Endothelial cell of umbilical vein (primary cell): ENCODE data around the gene NMU. TPM values are rescaled to one million over a fixed set of nuclear protein-coding genes. Genes with fewer than 3 reads are reported as not detected.

ENCODE experiments used
- BruUV-seq: library from RNA; stranded (reverse); fragments of 400-500 nt; replicated peaks from 2 replicates; lab custom pipeline; 2021; lab: Mats Ljungman, UMichigan
- CTCF ChIA-PET: fragments of 300-600, 350-600 bp; sonication (Branson Sonifier 250); formaldehyde crosslinking; loops from one replicate; lab custom pipeline; 2021; ENCODE audit warnings: antibody characterized with exemption, inconsistent platforms; lab: Charles Lee
- POLR2A ChIA-PET: fragments of 300-600, 350-600 bp; sonication (Branson Sonifier 250); formaldehyde crosslinking; loops from one replicate; lab custom pipeline; 2021; ENCODE audit warnings: antibody characterized with exemption, inconsistent platforms; lab: Charles Lee
- DNase-seq: peaks from one replicate; pipeline ENCODE4 v3.0.0-alpha.2; 2011; ENCODE audit warnings: low read depth, low spot score
- FAIRE-seq: peaks from 2 replicates; lab custom pipeline; 2011; peaks lifted over from hg19 to GRCh38; lab: Jason Lieb, UNC
- H2AFZ ChIP-seq: 2 replicates; pipeline ENCODE4 v1.6.0; 2012; ENCODE audit warnings: low read depth, low read length, control low read depth, inconsistent platforms
- H3K27ac ChIP-seq: 2 replicates; pipeline ENCODE4 v1.5.1; 2011; ENCODE audit warnings: low read depth, mild to moderate bottlenecking, control low read depth, low read length, moderate library complexity; ENCODE audit not compliant: insufficient read depth
- H3K27me3 ChIP-seq, 2 experiments: 2 replicates each; pipeline versions ENCODE4 v1.6.0 to v1.6.1; 2011; ENCODE audit warnings: low read length in 2 of 2, mixed read lengths in 1 of 2; ENCODE audit not compliant: control insufficient read depth in 2 of 2, insufficient read depth in 2 of 2
- H3K36me3 ChIP-seq, 2 experiments: 2 replicates in 1 of 2; 3 replicates in 1 of 2; pipeline ENCODE4 v1.5.1; 2011; ENCODE audit warnings: low read length in 2 of 2, mild to moderate bottlenecking in 1 of 2, moderate library complexity in 1 of 2; ENCODE audit not compliant: control insufficient read depth in 2 of 2, insufficient read depth in 2 of 2; ENCODE audit errors: extremely low read depth in 1 of 2
- H3K4me1 ChIP-seq: 3 replicates; pipeline ENCODE4 v1.5.1; 2011; ENCODE audit warnings: mild to moderate bottlenecking, low read length; ENCODE audit not compliant: control insufficient read depth, insufficient read depth; ENCODE audit errors: extremely low read depth
- H3K4me2 ChIP-seq: 2 replicates; pipeline ENCODE4 v1.6.1; 2011; ENCODE audit warnings: low read length, control low read depth, mixed read lengths; ENCODE audit not compliant: insufficient read depth
- H3K4me3 ChIP-seq, 3 experiments: fragments of 200-600 bp in 1 of 3; sonication (generic), shearing (Covaris generic) in 1 of 3; replicated peaks in 1 of 3; 2 replicates each; pipeline ENCODE4 v1.5.1; 2011 to 2016; ENCODE audit warnings: control low read depth in 3 of 3, low read length in 3 of 3, mild to moderate bottlenecking in 2 of 3, inconsistent platforms in 1 of 3, low read depth in 1 of 3, moderate library complexity in 1 of 3; ENCODE audit not compliant: insufficient read depth in 1 of 3
- H3K79me2 ChIP-seq: 2 replicates; pipeline ENCODE4 v1.6.0; 2012; ENCODE audit warnings: low read length, inconsistent platforms; ENCODE audit not compliant: control insufficient read depth, insufficient read depth
- H3K9ac ChIP-seq: replicated peaks from 2 replicates; pipeline ENCODE3; 2011; ENCODE audit warnings: low read length, control low read depth; ENCODE audit not compliant: insufficient read depth; ENCODE audit errors: extremely low read depth
- H3K9me1 ChIP-seq: replicated peaks from 3 replicates; pipeline ENCODE4 v1.6.0; 2011; ENCODE audit warnings: mild to moderate bottlenecking, low read length; ENCODE audit not compliant: control insufficient read depth, insufficient read depth; ENCODE audit errors: extremely low read depth
- H3K9me3 ChIP-seq: replicated peaks from 2 replicates; pipeline ENCODE4 v1.5.1; 2012; ENCODE audit warnings: low read length, inconsistent platforms; ENCODE audit not compliant: control insufficient read depth, insufficient read depth
- H4K20me1 ChIP-seq: replicated peaks from 2 replicates; pipeline ENCODE3; 2011; ENCODE audit warnings: mild to moderate bottlenecking, low read length; ENCODE audit not compliant: control insufficient read depth, insufficient read depth; ENCODE audit errors: extremely low read depth
- EZH2 ChIP-seq: IDR thresholded peaks from 2 replicates; pipeline ENCODE4 v1.6.1; 2012; ENCODE audit warnings: borderline replicate concordance, low read depth, mild to moderate bottlenecking, moderate library complexity, low read length, inconsistent platforms; ENCODE audit not compliant: severe bottlenecking
- FOS ChIP-seq: IDR thresholded peaks from 2 replicates; pipeline ENCODE4 v1.6.1; 2011; ENCODE audit warnings: mild to moderate bottlenecking, low read length, moderate library complexity, borderline replicate concordance; ENCODE audit not compliant: insufficient read depth
- GATA2 ChIP-seq: IDR thresholded peaks from 2 replicates; pipeline ENCODE4 v1.7.0; 2011; ENCODE audit warnings: low read depth, mild to moderate bottlenecking, moderate library complexity, mixed read lengths, low read length; ENCODE audit not compliant: insufficient read length, insufficient read depth
- JUN ChIP-seq: IDR thresholded peaks from 2 replicates; pipeline ENCODE4 v1.6.1; 2011; ENCODE audit warnings: borderline replicate concordance, low read depth; ENCODE audit not compliant: insufficient read length, insufficient read depth
- MYC ChIP-seq: IDR thresholded peaks from one replicate; pipeline ENCODE4 v1.6.1; 2011; ENCODE audit warnings: mild to moderate bottlenecking, low read depth, low read length
- POLR2A ChIP-seq: IDR thresholded peaks from 2 replicates; pipeline ENCODE4 v1.6.1; 2012; ENCODE audit warnings: low read depth, mild to moderate bottlenecking, control low read depth, low read length
- POLR2AphosphoS5 ChIP-seq: IDR thresholded peaks from 2 replicates; pipeline ENCODE4 v1.6.1; 2012; ENCODE audit warnings: low read depth, mild to moderate bottlenecking, control low read depth, low read length, moderate library complexity; ENCODE audit not compliant: insufficient read depth
- dilution Hi-C: fragments of 300-500 bp; cut with MboI; formaldehyde crosslinking; loops from one replicate; pipeline ENCODE4 v1.15.0; 2019; ENCODE audit warnings: low sequenced_read_pairs; ENCODE audit not compliant: extremely low pct_ligation_motif_present
- intact Hi-C: fragments of 100-400 bp; cut with micrococcal nuclease; formaldehyde crosslinking; loops from one replicate; pipeline ENCODE4 v1.10.0; 2022
- polyA plus RNA-seq, 4 experiments: library from polyadenylated mRNA; depleted of rRNA in 3 of 4; stranded (reverse) in 3 of 4; unstranded in 1 of 4; fragments of >200 nt; gene quantifications; 2 replicates each; pipeline versions ENCODE4 v1.2.1 to v1.2.3, GENCODE V29; 2011 to 2012; ENCODE audit warnings: missing spikeins in 1 of 4
- total RNA-seq: library from RNA; stranded (reverse); gene quantifications from 2 replicates; pipeline ENCODE4 v1.2.3, GENCODE V29; 2021
- TF ChIP-seq, protein P1 (sequence below): IDR thresholded peaks from 2 replicates; pipeline ENCODE4 v1.6.1; 2011; ENCODE audit not compliant: insufficient read depth, insufficient read length
- TF ChIP-seq, protein P2 (sequence below), 2 donors: IDR thresholded peaks; 1 replicate in 1 of 2; 2 replicates in 1 of 2; pipeline ENCODE4 v1.5.1; 2011; ENCODE audit warnings: low read length in 2 of 2, mild to moderate bottlenecking in 2 of 2, moderate library complexity in 2 of 2, control low read depth in 1 of 2, inconsistent platforms in 1 of 2, low read depth in 1 of 2; ENCODE audit not compliant: insufficient read depth in 1 of 2; ENCODE audit errors: extremely low read depth in 1 of 2

The NMU gene
- total and polyA plus RNA-seq, 2 donors (not counting 3 experiments of a cell fraction or from before 2014, with no cell fraction given): 1.4 to 3.7 TPM

DNA sequence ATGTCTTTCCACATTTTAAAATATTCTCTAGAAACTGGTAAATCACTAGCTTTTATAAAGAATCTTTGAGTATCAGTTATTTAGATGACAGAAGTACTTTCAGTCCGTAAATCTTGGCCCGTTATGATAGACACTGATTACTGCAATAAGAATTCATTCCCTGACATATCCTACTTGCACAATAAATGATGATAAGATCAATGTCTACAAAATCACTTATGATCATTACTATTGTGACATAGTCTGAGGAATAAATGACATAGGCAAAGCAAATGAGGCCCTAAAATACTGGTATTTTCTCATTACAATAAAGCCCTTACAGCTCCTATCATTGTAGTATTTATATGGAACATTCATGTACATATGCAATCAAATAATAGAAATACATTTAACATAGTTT, 37.5 kb downstream of the NMU start:
- Histone ChIP-seq H3K4me2 (no peak overlapping the region), H3K4me3 (no peak overlapping the region), H3K4me1 (no peaks in the 10 kb centered on the region), H3K27ac (no peak overlapping the region), H3K36me3 (no peaks in the 10 kb centered on the region), H4K20me1 (no peaks in the 10 kb centered on the region), H3K9me3 (no peaks in the 10 kb centered on the region), H3K27me3 (peaks cover 0 to 2% of the 10 kb centered on the region in 2 experiments), H3K9ac (no peak overlapping the region), H3K9me1 (no peaks in the 10 kb centered on the region), H3K79me2 (no peaks in the 10 kb centered on the region), H2AFZ (no peak overlapping the region)
- TF ChIP-seq POLR2AphosphoS5: no peak
- TF ChIP-seq JUN: no peak
- TF ChIP-seq, protein P1, sequence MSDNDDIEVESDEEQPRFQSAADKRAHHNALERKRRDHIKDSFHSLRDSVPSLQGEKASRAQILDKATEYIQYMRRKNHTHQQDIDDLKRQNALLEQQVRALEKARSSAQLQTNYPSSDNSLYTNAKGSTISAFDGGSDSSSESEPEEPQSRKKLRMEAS: no peak
- TF ChIP-seq EZH2: no peak
- TF ChIP-seq FOS: no peak
- no peak for TF ChIP-seq POLR2A
- FAIRE-seq: no peak
- ChIA-PET CTCF (interaction anchor here (1.4 kb wide), 1 partner anchor 10 kb away, joined by 4 read pairs; no protein-coding TSS in a partner anchor), POLR2A (interaction anchor here (0.6 kb wide), 1 partner anchor 29 kb away, joined by 5 read pairs; no protein-coding TSS in a partner anchor)
- no TSS peak for BruUV-seq
- dilution Hi-C loops: no loop called here
- DNase-seq: no peak
- intact Hi-C loops: no loop called here

- no peak within 1 kb of the TSS for H3K9ac ChIP-seq
- H2AFZ ChIP-seq: no peak within 1 kb of the TSS
- H3K4me2 ChIP-seq: no peak within 1 kb of the TSS
- no peaks in the 10 kb centered on the region for H3K9me1 ChIP-seq
- intact Hi-C loops: no loop called here
- H3K9me3 ChIP-seq: no peaks in the 10 kb centered on the region
- POLR2A ChIA-PET: no interaction called here
- no TSS peak for BruUV-seq
- H3K36me3 ChIP-seq: no peaks in the 10 kb centered on the region
- no peak within 1 kb of the TSS for H3K4me3 ChIP-seq
- CTCF ChIA-PET: interaction anchor here (0.6 kb wide), 1 partner anchor 1055 kb away, joined by 3 read pairs; no protein-coding TSS in a partner anchor
- DNase-seq: no peak
- H3K27ac ChIP-seq: no peak within 1 kb of the TSS
- no peaks in the 10 kb centered on the region for H4K20me1 ChIP-seq
- no peaks in the 10 kb centered on the region for H3K79me2 ChIP-seq
- TF ChIP-seq POLR2AphosphoS5 (no peak), FOS (no peak), POLR2A (no peak), JUN (no peak), GATA2 (no peak), EZH2 (no peak), MYC (no peak)
- TF ChIP-seq, protein P1: no peak
- TF ChIP-seq, protein P2, sequence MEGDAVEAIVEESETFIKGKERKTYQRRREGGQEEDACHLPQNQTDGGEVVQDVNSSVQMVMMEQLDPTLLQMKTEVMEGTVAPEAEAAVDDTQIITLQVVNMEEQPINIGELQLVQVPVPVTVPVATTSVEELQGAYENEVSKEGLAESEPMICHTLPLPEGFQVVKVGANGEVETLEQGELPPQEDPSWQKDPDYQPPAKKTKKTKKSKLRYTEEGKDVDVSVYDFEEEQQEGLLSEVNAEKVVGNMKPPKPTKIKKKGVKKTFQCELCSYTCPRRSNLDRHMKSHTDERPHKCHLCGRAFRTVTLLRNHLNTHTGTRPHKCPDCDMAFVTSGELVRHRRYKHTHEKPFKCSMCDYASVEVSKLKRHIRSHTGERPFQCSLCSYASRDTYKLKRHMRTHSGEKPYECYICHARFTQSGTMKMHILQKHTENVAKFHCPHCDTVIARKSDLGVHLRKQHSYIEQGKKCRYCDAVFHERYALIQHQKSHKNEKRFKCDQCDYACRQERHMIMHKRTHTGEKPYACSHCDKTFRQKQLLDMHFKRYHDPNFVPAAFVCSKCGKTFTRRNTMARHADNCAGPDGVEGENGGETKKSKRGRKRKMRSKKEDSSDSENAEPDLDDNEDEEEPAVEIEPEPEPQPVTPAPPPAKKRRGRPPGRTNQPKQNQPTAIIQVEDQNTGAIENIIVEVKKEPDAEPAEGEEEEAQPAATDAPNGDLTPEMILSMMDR (IDR thresholded peaks at IDR 0.05; ENCODE audit: extremely low read depth in 1 of 2, insufficient read depth in 1 of 2, low read depth in 1 of 2, low read length in 2 of 2): no peak
- H3K27me3 ChIP-seq: no peaks in the 10 kb centered on the region
- FAIRE-seq: no peak
- dilution Hi-C loops: no loop called here
- H3K4me1 ChIP-seq: no peaks in the 10 kb centered on the region
Observed at GRCh38 chr4:55592014-55592413, 44.1 kb downstream of the NMU start, which contains the start of gene PDCL2. TSS of gene PDCL2 (minus strand) at chr4:55592245. CDS start at chr4:55592109, 136 bp downstream.
